Central memory CD4-positive, alpha-beta T cell (primary cell): ENCODE data around the gene PRKAG2.

ENCODE experiments used
- DNase-seq: peaks from one replicate; pipeline ENCODE4 v3.0.0; 2022

The PRKAG2 gene

DNA sequence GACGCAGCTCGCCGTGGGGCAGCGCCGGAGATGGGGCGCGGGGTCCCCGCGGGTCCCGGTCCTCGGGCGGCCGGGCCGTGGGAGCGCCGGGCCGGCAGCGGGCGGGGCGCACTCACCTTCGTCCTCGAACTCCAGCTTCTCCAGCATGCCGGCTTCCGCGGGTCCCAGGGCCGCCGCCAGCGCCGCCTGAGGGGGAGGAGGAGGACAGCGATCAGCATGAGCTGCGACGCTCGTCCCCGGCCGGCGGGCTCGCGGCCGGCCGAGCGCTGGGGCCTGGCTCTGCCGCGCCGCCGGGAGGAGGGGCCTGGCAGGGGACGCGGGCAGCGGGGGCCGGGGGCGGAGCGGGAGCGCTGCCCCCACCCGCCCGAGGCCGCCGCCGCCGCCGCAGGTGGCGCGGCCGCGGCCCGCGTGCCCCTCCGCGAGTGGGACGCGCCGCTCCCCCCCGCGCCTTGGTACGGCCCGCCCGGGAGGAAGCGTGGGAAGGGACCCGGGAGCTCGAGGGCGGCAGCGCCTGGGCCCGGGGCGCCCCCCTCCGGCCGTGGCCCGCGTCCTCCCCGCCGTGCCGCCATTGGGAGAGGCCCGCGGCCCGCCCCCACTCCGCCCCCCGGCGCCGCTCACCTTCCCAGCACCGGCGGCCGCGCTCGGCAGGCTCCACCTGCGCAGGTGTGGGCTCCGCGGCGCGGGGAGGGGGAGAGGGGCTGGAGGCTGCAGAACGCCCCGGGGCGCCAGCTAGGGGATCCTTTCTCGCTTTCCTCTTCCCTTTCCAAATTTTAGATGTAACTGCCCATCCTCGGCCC lies 244.8 kb downstream of the PRKAG2 start:
- peak; percentile 88 for DNase-seq

DNA sequence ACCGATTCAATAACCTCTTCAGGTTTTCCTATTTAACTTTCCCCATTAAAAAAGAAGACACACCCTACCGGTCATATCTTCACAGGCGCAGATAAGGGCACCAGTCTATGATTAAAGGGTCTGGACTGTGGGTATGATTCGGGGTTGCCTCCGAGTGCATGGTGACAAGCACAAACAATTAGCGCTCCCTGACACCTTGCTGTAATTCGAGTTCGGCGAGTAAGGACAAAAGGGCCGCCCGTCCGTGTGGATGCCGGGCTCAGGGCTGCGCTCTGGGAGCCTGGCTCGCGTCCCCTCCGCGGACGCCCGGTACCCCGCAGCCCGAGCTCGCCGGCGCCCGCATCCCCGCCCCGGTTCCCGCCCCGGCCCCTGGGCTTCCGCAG lies 245.4 kb downstream of the PRKAG2 start:
- no peak for DNase-seq

DNA sequence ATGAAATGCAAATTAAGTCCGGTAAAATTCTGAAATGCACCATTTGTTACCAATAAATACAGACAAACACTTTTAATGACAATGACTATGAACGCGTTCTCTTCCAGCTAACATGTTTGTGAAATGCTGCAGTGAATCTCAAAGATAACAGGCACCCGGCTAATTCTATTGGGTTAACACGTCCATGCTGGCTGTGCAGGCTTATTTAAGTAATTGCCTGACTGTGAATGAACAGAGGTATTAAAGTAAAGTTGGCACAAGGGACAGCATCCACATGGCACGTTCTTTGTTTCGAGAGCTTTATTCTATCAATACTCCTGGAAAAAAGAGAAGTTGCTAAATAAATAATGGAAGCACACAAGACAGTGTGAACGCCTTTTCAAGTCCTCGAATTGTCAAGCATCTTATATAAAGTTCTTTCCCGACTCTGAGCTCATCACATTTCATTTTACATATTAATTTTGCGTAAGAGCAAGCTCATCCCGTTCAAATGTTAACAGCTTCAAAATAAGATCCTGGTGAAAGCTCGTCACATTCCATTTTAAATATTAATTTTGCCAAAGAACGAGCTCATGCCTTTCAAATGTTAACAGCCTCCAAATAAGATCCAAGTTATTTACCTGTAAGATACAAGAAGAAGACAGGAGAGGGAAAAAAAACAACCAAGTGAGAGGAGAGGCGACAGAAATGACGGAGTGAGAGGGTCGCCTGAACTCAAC lies 245.9 kb downstream of the PRKAG2 start:
- no peak for DNase-seq

DNA sequence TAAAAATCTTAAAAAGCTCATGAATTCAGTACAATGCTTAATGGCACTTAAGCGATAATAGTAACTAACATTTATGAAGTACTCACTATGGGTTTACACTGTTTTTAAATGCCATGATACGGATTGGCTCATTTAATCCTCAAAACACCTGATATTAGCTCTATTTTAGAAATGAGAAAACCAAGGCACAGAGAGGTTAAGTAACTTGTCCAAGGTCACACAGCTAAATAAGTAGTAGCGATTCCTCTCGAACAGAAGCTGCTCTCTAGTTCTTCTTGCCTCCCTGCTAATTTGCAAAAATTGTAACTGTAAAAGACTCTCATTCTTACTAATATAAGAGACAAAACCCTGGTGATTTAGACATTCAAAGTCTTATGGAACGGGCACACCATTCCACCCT lies 246.6 kb downstream of the PRKAG2 start:
- no peak for DNase-seq

DNA sequence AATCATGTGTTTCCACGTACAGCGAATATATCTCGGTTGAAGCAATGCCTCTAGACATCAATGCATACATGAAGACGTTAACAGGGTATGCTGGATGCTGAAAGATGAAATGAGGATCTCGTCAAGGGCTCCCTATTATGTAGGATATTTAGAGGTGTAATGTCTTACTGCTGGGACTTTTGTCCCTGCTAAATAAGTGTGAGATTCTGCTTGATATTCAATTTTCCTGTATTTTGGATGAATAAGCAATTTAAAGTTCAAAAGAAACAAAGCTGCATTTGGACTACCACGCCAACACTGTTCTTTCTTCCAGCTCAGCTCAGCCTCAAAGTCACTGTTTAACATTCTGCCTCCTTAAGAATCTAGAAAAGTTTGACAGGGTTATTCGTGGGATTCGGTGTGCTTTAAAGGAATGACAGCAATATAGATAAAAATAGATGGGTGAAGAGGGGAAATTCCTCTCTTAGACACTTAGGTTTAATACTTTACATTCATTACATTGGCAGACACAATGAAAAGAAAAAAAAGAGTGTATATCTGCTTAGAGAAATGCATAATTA lies 247.1 kb downstream of the PRKAG2 start:
- no peak for DNase-seq

DNA sequence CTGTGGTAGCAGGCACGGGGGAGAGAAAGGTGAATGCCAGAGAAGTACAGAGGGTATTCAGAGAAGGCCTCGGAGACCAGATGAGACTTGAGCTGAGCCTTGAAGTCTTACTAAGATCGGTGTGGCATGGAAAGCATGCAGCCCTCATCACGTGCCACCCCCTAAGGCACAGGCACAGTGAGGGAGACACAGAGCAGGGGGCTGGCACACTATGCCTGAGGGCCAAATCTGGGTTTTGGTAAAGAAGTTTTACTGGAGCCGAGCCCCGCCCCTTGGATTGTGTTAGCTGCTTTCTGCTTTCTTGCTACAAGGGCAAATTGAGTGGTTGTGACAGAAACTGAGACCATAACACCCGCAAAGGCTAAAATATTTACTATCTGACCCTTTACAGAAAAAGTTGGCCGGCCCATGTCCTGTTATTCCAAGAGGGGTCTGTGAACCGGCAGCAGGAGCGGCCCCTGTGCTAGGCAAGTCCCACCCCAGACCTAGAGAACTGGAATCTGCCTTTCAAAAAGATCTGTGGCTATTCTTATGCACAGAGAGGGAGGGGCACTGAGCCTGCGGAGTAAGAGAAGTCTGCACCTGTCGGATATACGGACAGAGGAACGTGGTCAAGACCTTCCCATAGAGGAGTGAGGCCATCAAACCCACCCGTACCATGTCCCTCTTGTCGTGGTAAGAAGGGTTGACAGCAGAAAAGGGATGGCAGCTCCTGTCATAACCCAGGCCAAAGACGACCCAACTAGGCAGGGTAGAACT lies 247.9 kb downstream of the PRKAG2 start:
- DNase-seq, result no peak

DNA sequence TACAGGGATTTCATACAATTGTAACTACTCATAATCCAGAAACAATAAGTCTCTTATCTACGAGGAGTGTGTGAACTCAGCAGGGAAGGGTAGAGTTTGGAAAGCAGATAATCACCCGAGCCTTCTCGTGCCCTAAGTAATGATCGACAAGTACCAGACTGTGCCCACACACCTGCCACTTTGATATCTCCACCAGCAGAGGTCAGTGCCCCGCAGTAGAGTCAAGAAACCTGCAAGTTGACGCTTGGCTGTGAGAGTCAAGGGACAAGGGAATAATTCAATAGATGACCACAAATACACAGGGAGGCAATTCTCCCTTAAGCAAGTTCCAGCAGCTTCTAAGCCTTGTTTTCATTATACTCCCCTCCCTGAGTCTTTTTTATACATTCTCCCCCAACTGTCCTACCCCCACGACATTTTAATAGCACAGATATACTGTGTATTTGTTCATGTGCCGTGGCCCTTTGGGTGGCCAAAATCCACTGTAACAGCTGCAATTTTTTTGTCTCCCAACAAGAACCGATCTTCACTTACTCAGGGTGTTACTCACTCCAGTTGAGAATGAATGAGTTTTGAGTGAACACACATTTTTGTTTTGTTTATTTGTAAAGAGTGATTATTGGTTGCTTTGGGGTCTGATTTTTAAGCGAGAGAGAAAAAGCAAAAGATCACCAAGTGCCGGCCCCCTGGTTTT lies 250.3 kb downstream of the PRKAG2 start:
- DNase-seq, result no peak

DNA sequence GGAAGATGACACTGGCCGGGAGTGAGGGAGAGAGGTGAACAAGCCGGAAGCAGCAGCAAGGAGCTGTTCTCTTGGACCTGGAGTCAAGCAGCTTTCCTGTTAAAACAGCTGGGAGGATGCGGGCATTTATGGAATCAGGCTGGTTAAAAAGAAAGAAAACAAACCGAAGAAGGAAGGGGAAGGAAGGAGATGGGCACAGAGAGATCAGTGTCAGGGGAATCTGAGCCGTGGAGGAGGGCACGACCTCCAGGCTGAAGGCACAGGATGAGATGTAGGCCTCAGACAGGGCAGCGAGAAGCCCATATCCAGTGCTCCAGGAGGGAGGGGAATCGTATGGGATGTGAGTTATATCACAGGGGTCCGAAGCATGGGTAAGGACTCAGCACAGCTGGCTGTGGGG lies 251.3 kb downstream of the PRKAG2 start:
- DNase-seq, result no peak

DNA sequence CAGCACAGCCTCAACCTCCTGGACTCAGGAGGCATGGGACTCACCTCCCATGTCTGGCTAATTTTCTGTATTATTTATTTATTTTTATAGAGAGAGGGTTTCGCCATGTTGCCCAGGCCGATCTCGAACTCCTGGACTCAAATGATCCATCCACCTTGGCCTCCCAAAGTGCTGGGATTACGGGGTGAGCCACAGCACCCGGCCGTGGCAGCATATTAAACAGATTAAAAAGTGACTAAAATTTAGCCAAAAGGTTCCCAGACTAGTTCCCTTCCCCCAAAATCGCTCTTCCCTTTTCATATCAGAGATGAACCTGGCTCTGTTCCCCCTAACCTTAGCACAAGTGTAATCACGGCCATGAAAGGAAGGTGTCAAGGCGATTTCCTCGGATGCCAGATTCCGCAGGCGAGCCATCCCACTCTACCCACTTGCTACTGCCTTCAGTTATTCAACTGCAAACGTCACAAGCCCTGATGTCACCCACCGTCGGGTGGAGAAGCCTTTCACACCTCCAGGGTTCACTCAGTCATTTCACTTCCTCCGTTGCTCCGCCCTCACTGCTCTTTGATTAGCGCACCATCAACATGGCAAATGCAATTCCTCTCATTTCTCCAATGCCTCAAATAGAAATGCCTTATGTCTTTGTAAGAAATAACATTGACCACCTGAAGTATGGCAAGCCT lies 252.5 kb downstream of the PRKAG2 start:
- DNase-seq, result no peak

DNA sequence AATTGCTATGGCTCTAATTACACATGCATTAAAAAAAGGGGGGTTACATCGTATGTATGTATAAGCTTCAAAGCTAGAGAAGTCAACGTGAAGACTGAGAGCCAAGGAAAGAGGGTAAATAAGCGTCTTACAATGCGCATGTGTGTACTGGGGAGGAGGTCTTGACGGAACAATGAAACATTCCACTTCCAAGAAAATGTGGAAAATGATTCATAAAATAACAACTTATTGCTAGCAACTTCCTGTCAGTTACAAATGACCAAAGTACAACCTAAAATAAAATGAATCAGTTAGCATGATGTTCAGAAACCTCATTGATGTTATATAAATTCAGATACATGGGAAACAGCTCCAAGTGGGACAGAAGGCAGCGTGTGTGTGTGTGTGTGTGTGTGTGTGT lies 253.1 kb downstream of the PRKAG2 start:
- DNase-seq, result no peak

DNA sequence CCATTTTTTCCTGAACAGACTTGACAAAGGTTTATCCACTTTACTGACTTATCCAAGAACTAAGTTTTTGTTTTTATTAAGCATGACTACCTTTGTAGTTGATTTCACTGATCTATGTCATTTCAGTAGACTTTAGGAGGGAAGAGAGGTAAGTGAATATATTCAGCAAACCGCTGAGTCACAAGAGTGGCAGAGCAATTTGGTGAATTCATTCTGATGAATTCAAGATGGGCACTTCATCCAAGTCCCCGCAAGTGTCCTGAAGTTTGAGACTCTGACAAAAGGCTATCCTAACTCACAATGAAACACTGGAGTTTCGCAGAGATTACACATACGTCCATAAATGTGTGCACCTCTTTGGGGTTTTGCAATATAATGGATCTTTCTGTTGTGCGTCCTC lies 255.0 kb downstream of the PRKAG2 start:
- DNase-seq, result no peak

DNA sequence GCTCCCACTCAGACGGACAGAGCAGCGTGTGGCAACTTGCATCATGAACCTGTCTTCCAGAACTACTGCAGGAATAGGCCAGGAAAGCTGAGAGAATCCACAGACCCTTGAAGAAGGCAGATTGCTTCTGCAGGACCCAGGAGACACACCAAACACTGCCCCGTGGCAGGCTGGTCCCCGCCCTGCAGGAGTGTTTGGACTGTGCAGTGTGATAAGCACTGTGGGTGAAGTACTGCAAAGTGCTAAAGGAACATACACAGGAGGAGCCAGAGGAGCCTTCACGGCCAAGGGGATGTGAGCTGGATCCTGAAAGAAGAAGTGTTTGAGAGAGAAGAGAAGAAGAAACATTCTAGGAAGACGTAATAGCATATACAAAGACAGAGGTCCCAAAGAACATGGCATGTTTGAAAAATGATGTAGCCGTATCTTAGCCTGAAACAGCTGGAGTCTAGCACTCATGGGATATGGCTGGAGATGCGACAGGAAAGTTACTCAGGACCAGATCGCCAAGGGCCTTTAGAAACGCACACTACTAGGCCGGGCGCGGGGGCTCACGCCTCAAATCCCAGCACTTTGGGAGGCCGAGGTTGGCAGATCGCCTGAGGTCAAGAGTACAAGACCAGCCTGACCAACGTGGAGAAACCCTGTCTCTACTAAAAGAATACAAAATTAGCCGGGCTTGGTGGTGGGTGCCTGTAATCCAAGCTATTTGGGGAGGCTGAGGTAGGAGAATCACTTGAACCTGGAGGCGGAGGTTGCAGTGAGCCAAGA lies 260.3 kb downstream of the PRKAG2 start:
- no peak for DNase-seq

DNA sequence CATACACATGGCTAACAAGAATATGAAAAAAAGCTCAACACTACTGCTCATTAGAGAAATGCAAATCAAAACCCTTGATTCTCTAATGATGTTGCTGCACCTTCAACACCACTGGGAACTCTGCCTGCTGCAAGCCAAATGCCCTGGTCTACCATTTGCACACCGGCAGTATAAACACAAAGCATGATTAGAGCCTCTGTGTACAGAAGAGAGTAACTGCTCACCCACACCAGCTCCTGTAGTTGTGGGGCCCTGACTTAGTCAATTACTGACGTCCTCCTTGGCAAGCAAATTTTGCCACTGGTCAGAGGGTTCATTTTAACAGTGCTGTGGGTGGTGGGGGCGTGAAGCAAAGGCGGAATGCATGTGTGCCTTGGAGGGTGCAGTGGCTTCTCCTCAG lies 261.1 kb downstream of the PRKAG2 start:
- DNase-seq, result no peak

DNA sequence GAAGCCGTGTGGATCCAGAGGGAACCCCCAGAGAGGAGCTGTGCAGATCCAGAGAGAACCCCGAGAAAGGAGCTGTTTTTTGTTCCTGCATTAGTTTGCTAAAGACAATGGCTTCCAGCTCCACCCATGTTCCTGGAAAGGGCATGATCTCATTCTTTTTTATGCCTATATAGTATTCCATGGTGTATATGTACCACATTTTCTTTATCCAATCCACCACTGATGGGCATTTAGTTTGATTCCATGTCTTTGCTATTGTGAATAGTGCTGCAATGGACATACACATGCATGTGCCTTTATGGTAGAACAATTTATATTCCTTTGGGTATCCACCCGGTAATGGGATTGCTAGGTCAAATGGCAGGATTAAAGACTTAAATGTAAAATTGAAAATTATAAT lies 261.9 kb downstream of the PRKAG2 start:
- DNase-seq, result no peak

DNA sequence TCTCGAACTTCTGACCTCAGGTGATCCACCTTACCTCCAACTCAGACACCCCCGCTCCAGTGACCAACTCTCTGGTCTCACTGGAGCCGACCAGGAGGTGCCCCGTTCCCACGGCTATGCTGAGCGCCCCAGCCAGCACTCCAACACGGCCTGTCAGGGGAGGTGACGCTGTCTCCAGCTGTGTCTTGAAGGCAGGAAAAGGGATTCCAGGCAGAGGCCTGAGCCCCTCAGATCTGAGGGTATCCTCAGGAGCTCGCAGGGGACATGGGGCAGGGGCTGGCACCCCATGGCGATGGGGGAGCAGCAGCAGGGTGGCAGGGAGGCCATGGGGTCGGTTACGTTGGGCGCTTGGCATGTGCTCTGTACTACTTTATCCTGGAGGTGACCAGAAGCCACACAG lies 262.9 kb downstream of the PRKAG2 start:
- no peak for DNase-seq

DNA sequence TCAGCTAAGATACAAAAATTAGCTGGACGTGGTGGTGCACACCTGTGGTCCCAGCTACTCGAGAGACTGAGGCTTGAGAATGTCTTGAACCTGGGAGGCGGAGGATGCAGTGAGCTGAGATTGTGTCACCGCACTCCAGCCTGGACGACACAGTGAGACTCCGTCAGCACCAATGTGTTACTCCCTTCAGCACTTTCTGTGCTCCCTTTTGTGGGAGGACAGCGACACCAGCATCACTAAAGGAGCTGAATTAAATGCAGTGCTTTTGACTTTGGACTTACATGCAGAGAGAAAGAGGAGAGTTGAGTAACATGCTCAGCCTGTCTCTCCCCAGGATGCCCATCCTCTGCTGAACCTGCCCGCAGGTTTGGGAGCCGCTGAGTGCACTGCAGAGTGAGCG lies 265.0 kb downstream of the PRKAG2 start:
- no peak for DNase-seq

DNA sequence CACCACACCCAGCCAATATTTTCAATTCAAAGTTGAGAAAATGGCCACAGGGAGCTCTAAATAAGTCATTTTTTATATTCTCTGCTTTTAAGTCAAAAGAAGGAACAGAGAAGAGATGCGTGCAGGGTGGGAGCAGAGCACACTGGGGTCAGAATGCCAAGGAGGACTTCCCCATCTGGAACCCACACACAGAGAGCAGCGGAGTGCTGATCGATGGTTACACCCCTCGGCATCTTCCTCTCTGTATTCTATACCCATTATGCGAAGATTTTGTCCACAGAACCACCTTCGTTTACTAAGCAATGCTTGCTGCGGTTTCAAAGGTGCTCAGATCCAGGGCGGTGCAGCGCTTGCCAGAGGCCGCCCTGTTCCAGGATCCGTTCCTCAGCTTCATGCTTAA lies 265.9 kb downstream of the PRKAG2 start:
- no peak for DNase-seq

DNA sequence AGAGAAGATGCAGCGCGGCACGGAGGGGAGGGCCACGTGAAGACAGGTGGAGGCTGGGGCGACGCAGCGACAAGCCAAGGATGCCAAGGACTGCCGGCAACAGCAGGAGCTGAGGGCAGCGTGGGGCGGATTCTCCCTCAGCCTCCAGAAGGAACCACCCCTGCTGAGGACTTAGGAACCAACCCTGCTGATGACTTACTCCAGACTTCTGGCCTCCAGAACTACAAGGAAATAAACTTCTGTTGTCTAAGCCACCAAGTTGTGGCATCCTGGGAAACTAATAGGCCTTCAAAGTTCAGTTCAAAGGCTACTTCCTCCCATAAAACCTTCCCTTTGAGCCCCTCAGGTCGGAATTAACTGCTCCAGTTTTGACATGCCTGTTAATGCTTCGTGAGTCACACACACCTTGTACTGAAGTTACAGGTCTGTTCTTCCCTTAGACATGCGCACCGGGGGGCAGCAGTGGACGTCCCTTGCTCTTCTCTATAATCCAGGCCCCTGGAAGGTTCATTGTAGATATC lies 268.8 kb downstream of the PRKAG2 start:
- no peak for DNase-seq

DNA sequence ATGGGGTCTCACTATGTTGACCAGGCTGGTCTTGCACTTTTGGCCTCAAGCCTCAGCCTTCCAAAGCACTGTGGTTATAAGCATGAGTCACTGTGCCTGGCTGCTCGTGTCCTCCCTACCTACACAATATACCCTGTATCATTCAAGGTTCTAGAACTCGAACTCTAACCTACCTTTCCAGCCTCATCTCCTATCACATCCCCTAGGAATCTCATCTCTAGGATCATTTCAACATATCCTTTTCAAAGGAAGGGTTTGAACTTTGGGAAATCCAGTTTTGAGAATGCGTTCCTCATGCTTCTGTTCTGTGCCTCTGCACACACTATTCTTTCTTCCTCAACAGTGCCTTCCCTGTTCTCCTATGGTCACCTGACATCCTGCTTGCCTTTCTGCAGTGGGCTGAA lies 269.4 kb downstream of the PRKAG2 start:
- DNase-seq, result no peak

DNA sequence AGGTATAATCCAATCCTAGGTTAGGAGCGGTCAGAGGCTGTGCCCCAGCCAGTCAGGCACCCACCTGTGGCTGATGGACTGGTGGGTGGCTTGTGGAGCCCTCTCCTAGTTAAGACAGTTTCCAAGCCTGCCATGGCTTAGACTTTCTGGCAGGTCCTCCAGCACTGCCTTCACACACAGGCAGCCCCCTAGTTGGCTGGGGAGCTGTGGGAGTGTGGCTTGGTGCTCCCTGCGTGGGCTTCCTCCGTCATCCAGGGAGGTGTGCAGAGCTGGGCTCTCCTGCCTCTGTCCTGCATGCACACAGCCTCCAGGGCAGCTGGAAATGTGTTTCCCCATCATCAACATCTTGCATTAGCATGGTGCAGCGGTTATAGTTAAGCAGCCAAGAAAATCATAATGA lies 273.0 kb downstream of the PRKAG2 start:
- no peak for DNase-seq
